Upper lobe of right lung (tissue), 1 donor: ENCODE results near the gene RAB40C. TPM values are rescaled to one million over a fixed set of nuclear protein-coding genes. Genes with fewer than 3 reads are reported as not detected.
A peak's percentile ranks its signal among the peaks of the same experiment; 100 is the strongest.

Experiments used
- ATAC-seq: fragments of 200-7000 bp; cut with Tn5 transposase; one replicate; pipeline ENCODE4 v1.9.1; 2020; ENCODE audit warnings: mild to moderate bottlenecking, moderate library complexity
- DNase-seq: peaks from one replicate; pipeline ENCODE4 v3.0.0-alpha.2; 2020
- H3K27ac ChIP-seq: fragments of 200-600 bp; one replicate; pipeline ENCODE4 v1.8.0; 2022
- H3K27me3 ChIP-seq: fragments of 200-600 bp; one replicate; pipeline ENCODE4 v1.8.0; 2022; ENCODE audit warnings: mild to moderate bottlenecking
- H3K36me3 ChIP-seq: fragments of 200-600 bp; one replicate; pipeline ENCODE4 v1.8.0; 2022
- H3K4me1 ChIP-seq: fragments of 200-600 bp; one replicate; pipeline ENCODE4 v1.8.0; 2022
- H3K4me3 ChIP-seq: fragments of 200-600 bp; one replicate; pipeline ENCODE4 v1.8.0; 2022; ENCODE audit warnings: mild to moderate bottlenecking
- H3K9me3 ChIP-seq: fragments of 200-600 bp; one replicate; pipeline ENCODE4 v1.8.0; 2022
- CTCF ChIP-seq: fragments of 200-600 bp; IDR thresholded peaks from one replicate; pipeline ENCODE4 v1.8.0; 2022; ENCODE audit warnings: antibody characterized with exemption
- intact Hi-C: fragments of 100-400 bp; cut with DNase I; formaldehyde crosslinking; loops from one replicate; pipeline ENCODE4 v1.11.0; 2022
- total RNA-seq: library from RNA; stranded (reverse); fragmentation: NEBNext Ultra II Directional; extraction: Animal tissue kit (Norgen Biotek cat#: 25700); gene quantifications from one replicate; pipeline ENCODE4 v1.2.1, GENCODE V29; 2021
- donor health status: DM: no; HTN: yes; CAD: no; lungs with severe emphysema.

Gene RAB40C
- total RNA-seq, 1 donor from 2014 or later: 47.6 TPM

- Histone ChIP-seq H3K4me3 (no peak overlapping the region), H3K27me3 (no peaks in the 10 kb centered on the region), H3K4me1 (peaks cover 17% of the 10 kb centered on the region), H3K9me3 (no peaks in the 10 kb centered on the region), H3K36me3 (no peaks in the 10 kb centered on the region), H3K27ac (no peak overlapping the region)
- TF ChIP-seq CTCF: no peak
- no peak for ATAC-seq
- intact Hi-C loops: no loop called here
- DNase-seq: no peak
Measured at GRCh38 chr16:583815-584591, 5.9 kb upstream of the RAB40C start.

- no peak for ATAC-seq
- Histone ChIP-seq H3K4me1 (peaks cover 17% of the 10 kb centered on the region), H3K4me3 (no peak overlapping the region), H3K9me3 (no peaks in the 10 kb centered on the region), H3K27me3 (no peaks in the 10 kb centered on the region), H3K27ac (no peak overlapping the region), H3K36me3 (no peaks in the 10 kb centered on the region)
- TF ChIP-seq CTCF: no peak
- no peak for DNase-seq
- intact Hi-C loops: no loop called here
Measured at GRCh38 chr16:585351-585750, 4.5 kb upstream of the RAB40C start.

GRCh38 chr16:586047-586644 is 3.7 kb upstream of the RAB40C start:
- H3K27ac ChIP-seq: no peak overlapping the region
- DNase-seq: no peak
- no peak for TF ChIP-seq CTCF
- no peaks in the 10 kb centered on the region for H3K27me3 ChIP-seq
- no peaks in the 10 kb centered on the region for H3K9me3 ChIP-seq
- ATAC-seq: no peak
- intact Hi-C loops: no loop called here
- no peaks in the 10 kb centered on the region for H3K36me3 ChIP-seq
- H3K4me1 ChIP-seq: peaks cover 22% of the 10 kb centered on the region
- no peak overlapping the region for H3K4me3 ChIP-seq

GRCh38 chr16:586645-587590 is 2.9 kb upstream of the RAB40C start:
- no peak overlapping the region for H3K27ac ChIP-seq
- no peak for DNase-seq

GRCh38 chr16:588639-588888 is 1.3 kb upstream of the RAB40C start:
- Histone ChIP-seq H3K27ac (peak overlapping the region; percentile 98), H3K9me3 (no peaks in the 10 kb centered on the region), H3K4me3 (peak overlapping the region; percentile 95), H3K27me3 (no peaks in the 10 kb centered on the region), H3K4me1 (peaks cover 46% of the 10 kb centered on the region), H3K36me3 (no peaks in the 10 kb centered on the region)
- DNase-seq: peak; percentile 82
- intact Hi-C loops: no loop called here
- no peak for ATAC-seq
- no peak for TF ChIP-seq CTCF

More at GRCh38 chr16:586645-587590, 2.9 kb upstream of the RAB40C start:
- Histone ChIP-seq H3K9me3 (no peaks in the 10 kb centered on the region), H3K4me3 (no peak overlapping the region), H3K27me3 (no peaks in the 10 kb centered on the region), H3K4me1 (peaks cover 29% of the 10 kb centered on the region), H3K36me3 (no peaks in the 10 kb centered on the region)
- TF ChIP-seq CTCF: no peak
- intact Hi-C loops: no loop called here
- ATAC-seq: no peak
